ENCODE results near the gene TUBGCP2.

TUBGCP2 gene

GRCh38 chr10:133326745-133327650, 18.3 kb upstream of the TUBGCP2 start:
- Histone ChIP-seq H3F3A (ENCODE audit: insufficient read depth) (0 out of 2 replicates have a peak, but pooled peaks cover 5% of the 10 kb centered on the region), H3K4me2 (ENCODE audit: low read depth, low read length, poor library complexity, severe bottlenecking) (no peak overlapping the region), H3K27ac (ENCODE audit: low read depth, low read length) (no peak overlapping the region), H3K4me3 (ENCODE audit: insufficient read depth, low read length, poor library complexity, severe bottlenecking) (no peak overlapping the region), H3K79me2 (ENCODE audit: insufficient read depth, low read length) (no peaks in the 10 kb centered on the region), H3K9me3 (ENCODE audit: insufficient read depth, low read length) (no peaks in the 10 kb centered on the region), H3K36me3 (ENCODE audit: low read length) (no peaks in the 10 kb centered on the region), H3K9me2 (replicated peaks; ENCODE audit: insufficient read depth, low read length) (no peaks in the 10 kb centered on the region), H2AFZ (ENCODE audit: low read depth, low read length, severe bottlenecking) (no peak overlapping the region), H3K9ac (ENCODE audit: low read length) (no peak overlapping the region), H4K20me1 (ENCODE audit: low read depth, low read length) (no peaks in the 10 kb centered on the region), H3K27me3 (ENCODE audit: low read length) (no peaks in the 10 kb centered on the region)
- no peak for TF ChIP-seq EZH2phosphoT487 (conservative IDR thresholded peaks at IDR 0.05; ENCODE audit: low read length)
- TF ChIP-seq, protein P1, sequence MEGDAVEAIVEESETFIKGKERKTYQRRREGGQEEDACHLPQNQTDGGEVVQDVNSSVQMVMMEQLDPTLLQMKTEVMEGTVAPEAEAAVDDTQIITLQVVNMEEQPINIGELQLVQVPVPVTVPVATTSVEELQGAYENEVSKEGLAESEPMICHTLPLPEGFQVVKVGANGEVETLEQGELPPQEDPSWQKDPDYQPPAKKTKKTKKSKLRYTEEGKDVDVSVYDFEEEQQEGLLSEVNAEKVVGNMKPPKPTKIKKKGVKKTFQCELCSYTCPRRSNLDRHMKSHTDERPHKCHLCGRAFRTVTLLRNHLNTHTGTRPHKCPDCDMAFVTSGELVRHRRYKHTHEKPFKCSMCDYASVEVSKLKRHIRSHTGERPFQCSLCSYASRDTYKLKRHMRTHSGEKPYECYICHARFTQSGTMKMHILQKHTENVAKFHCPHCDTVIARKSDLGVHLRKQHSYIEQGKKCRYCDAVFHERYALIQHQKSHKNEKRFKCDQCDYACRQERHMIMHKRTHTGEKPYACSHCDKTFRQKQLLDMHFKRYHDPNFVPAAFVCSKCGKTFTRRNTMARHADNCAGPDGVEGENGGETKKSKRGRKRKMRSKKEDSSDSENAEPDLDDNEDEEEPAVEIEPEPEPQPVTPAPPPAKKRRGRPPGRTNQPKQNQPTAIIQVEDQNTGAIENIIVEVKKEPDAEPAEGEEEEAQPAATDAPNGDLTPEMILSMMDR (IDR thresholded peaks at IDR 0.05; ENCODE audit: insufficient read depth, low read length, poor library complexity, severe bottlenecking) = no peak

DNA sequence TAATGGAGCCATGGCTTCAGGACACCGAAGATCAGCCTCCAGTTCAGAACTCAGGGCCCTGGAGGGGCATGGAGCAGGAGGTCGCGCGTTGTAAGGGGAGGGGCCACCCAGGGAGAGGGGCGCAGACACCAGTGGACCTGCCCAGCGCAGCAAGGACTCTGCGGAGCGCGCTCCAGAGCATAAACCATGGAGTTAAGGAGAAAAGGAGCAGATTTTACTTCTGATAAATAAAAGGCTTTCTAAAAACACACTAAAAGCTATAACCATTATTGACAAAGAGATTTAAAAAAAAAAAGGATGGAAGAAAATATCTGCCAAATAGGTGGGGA, 17.5 kb upstream of the TUBGCP2 start:
- Histone ChIP-seq H2AFZ (ENCODE audit: low read depth, low read length, severe bottlenecking) (no peak overlapping the region), H3K9ac (ENCODE audit: low read length) (no peak overlapping the region), H3K27ac (ENCODE audit: low read depth, low read length) (no peak overlapping the region), H3K9me3 (ENCODE audit: insufficient read depth, low read length) (no peaks in the 10 kb centered on the region), H3K9me2 (replicated peaks; ENCODE audit: insufficient read depth, low read length) (no peaks in the 10 kb centered on the region), H3F3A (ENCODE audit: insufficient read depth) (0 out of 2 replicates have a peak, but pooled peaks cover 5% of the 10 kb centered on the region), H4K20me1 (ENCODE audit: low read depth, low read length) (no peaks in the 10 kb centered on the region), H3K27me3 (ENCODE audit: low read length) (no peaks in the 10 kb centered on the region), H3K4me3 (ENCODE audit: insufficient read depth, low read length, poor library complexity, severe bottlenecking) (no peak overlapping the region), H3K4me2 (ENCODE audit: low read depth, low read length, poor library complexity, severe bottlenecking) (no peak overlapping the region), H3K79me2 (ENCODE audit: insufficient read depth, low read length) (no peaks in the 10 kb centered on the region), H3K36me3 (ENCODE audit: low read length) (no peaks in the 10 kb centered on the region)
- TF ChIP-seq EZH2phosphoT487 (conservative IDR thresholded peaks at IDR 0.05; ENCODE audit: low read length) = no peak
- TF ChIP-seq, protein P1 (IDR thresholded peaks at IDR 0.05; ENCODE audit: insufficient read depth, low read length, poor library complexity, severe bottlenecking) = no peak

GRCh38 chr10:133325440-133326222, 17.0 kb upstream of the TUBGCP2 start:
- Histone ChIP-seq H3K4me2 (ENCODE audit: low read depth, low read length, poor library complexity, severe bottlenecking) (no peak overlapping the region), H3K27ac (ENCODE audit: low read depth, low read length) (no peak overlapping the region), H3K9me3 (ENCODE audit: insufficient read depth, low read length) (no peaks in the 10 kb centered on the region), H4K20me1 (ENCODE audit: low read depth, low read length) (no peaks in the 10 kb centered on the region), H3K36me3 (ENCODE audit: low read length) (no peaks in the 10 kb centered on the region), H3K4me3 (ENCODE audit: insufficient read depth, low read length, poor library complexity, severe bottlenecking) (no peak overlapping the region), H3K9me2 (replicated peaks; ENCODE audit: insufficient read depth, low read length) (no peaks in the 10 kb centered on the region), H2AFZ (ENCODE audit: low read depth, low read length, severe bottlenecking) (no peak overlapping the region), H3K27me3 (ENCODE audit: low read length) (no peaks in the 10 kb centered on the region), H3K9ac (ENCODE audit: low read length) (no peak overlapping the region), H3K79me2 (ENCODE audit: insufficient read depth, low read length) (no peaks in the 10 kb centered on the region), H3F3A (ENCODE audit: insufficient read depth) (0 out of 2 replicates have a peak, but pooled peaks cover 5% of the 10 kb centered on the region)
- TF ChIP-seq, protein P1 (IDR thresholded peaks at IDR 0.05; ENCODE audit: insufficient read depth, low read length, poor library complexity, severe bottlenecking) = no peak
- no peak for TF ChIP-seq EZH2phosphoT487 (conservative IDR thresholded peaks at IDR 0.05; ENCODE audit: low read length)

Data from SU-DHL-6 (cell line).